Liver (tissue), 9 donors: ENCODE results near the gene CHRNA5. TPM values are rescaled to one million over a fixed set of nuclear protein-coding genes. Genes with fewer than 3 reads are reported as not detected.

Source experiments
- DNase-seq: peaks from one replicate; pipeline ENCODE4 v3.0.0-alpha.2; 2017; ENCODE audit warnings: low spot score
- H3K27ac ChIP-seq, 2 donors: one replicate each; pipeline ENCODE4 v1.7.0; 2013; ENCODE audit warnings: inconsistent platforms in 2 of 2, low read length in 2 of 2, control low read depth in 1 of 2, low read depth in 1 of 2, mild to moderate bottlenecking in 1 of 2
- H3K27me3 ChIP-seq, 4 donors: one replicate each; pipeline versions ENCODE4 v1.6.1 to v1.7.0; 2013; ENCODE audit warnings: low read length in 3 of 4, inconsistent platforms in 1 of 4, mild to moderate bottlenecking in 1 of 4, moderate library complexity in 1 of 4; ENCODE audit not compliant: control insufficient read depth in 4 of 4, insufficient read depth in 4 of 4
- H3K36me3 ChIP-seq, 4 donors: one replicate each; pipeline versions ENCODE4 v1.6.1 to v1.7.0; 2013; ENCODE audit warnings: low read length in 3 of 4, mild to moderate bottlenecking in 3 of 4, low read depth in 1 of 4, moderate library complexity in 1 of 4; ENCODE audit not compliant: control insufficient read depth in 4 of 4, insufficient read depth in 3 of 4
- H3K4me1 ChIP-seq, 4 donors: one replicate each; pipeline versions ENCODE4 v1.6.1 to v1.7.0; 2013; ENCODE audit warnings: low read length in 3 of 4, mild to moderate bottlenecking in 3 of 4, moderate library complexity in 1 of 4; ENCODE audit not compliant: control insufficient read depth in 4 of 4, insufficient read depth in 4 of 4
- H3K4me3 ChIP-seq, 3 donors: one replicate each; pipeline versions ENCODE4 v1.6.1 to v1.7.0; 2013; ENCODE audit warnings: low read length in 3 of 3, control low read depth in 1 of 3, low read depth in 1 of 3, mild to moderate bottlenecking in 1 of 3
- H3K9ac ChIP-seq, 2 donors: one replicate each; pipeline ENCODE4 v1.7.0; 2013; ENCODE audit warnings: low read length in 2 of 2, mild to moderate bottlenecking in 2 of 2, moderate library complexity in 2 of 2, control low read depth in 1 of 2, low read depth in 1 of 2
- H3K9me3 ChIP-seq, 4 donors: one replicate each; pipeline versions ENCODE4 v1.6.1 to v1.7.0; 2013; ENCODE audit warnings: low read length in 3 of 4; ENCODE audit not compliant: control insufficient read depth in 4 of 4
- ATF3 ChIP-seq: IDR thresholded peaks from 2 replicates; pipeline ENCODE4 v1.6.1; 2016; ENCODE audit warnings: antibody characterized with exemption
- CTCF ChIP-seq: fragments of 150-350 bp; IDR thresholded peaks from 2 replicates; pipeline ENCODE4 v1.5.1; 2017; ENCODE audit warnings: improper control_type of control experiment, low read depth, low read length; ENCODE audit not compliant: missing input control
- FOXA1 ChIP-seq: IDR thresholded peaks from 2 replicates; pipeline ENCODE4 v1.6.1; 2016; ENCODE audit warnings: antibody characterized with exemption
- FOXA2 ChIP-seq: IDR thresholded peaks from 2 replicates; pipeline ENCODE4 v1.6.1; 2016; ENCODE audit warnings: antibody characterized with exemption
- GABPA ChIP-seq, 2 donors: IDR thresholded peaks in 1 of 2; conservative IDR thresholded peaks in 1 of 2; 2 replicates each; pipeline ENCODE4 v1.6.1; 2016; ENCODE audit warnings: antibody characterized with exemption in 2 of 2, mild to moderate bottlenecking in 1 of 2, moderate library complexity in 1 of 2
- HNF4A ChIP-seq, 2 donors: conservative IDR thresholded peaks; 2 replicates each; pipeline ENCODE4 v1.6.1; 2016; ENCODE audit warnings: antibody characterized with exemption in 2 of 2, mild to moderate bottlenecking in 2 of 2
- HNF4G ChIP-seq: IDR thresholded peaks from 2 replicates; pipeline ENCODE4 v1.6.1; 2016; ENCODE audit warnings: antibody characterized with exemption
- JUND ChIP-seq, 2 donors: IDR thresholded peaks; 2 replicates each; pipeline ENCODE4 v1.6.1; 2016; ENCODE audit warnings: antibody characterized with exemption in 2 of 2
- MAX ChIP-seq: IDR thresholded peaks from 2 replicates; pipeline ENCODE4 v1.6.1; 2016; ENCODE audit warnings: antibody characterized with exemption
- NR2F2 ChIP-seq: IDR thresholded peaks from 2 replicates; pipeline ENCODE4 v1.6.1; 2016; ENCODE audit warnings: antibody characterized with exemption
- RAD21 ChIP-seq, 2 donors: IDR thresholded peaks; 2 replicates each; pipeline ENCODE4 v1.6.1; 2016; ENCODE audit warnings: antibody characterized with exemption in 2 of 2, mild to moderate bottlenecking in 2 of 2
- REST ChIP-seq: IDR thresholded peaks from 2 replicates; pipeline ENCODE4 v1.6.1; 2016; ENCODE audit warnings: antibody characterized with exemption, mild to moderate bottlenecking
- RXRA ChIP-seq, 2 donors: IDR thresholded peaks; 2 replicates each; pipeline ENCODE4 v1.6.1; 2017 to 2018; ENCODE audit warnings: antibody characterized with exemption in 2 of 2, mild to moderate bottlenecking in 1 of 2
- SP1 ChIP-seq: IDR thresholded peaks from 2 replicates; pipeline ENCODE4 v1.6.1; 2018; ENCODE audit warnings: antibody characterized with exemption, mild to moderate bottlenecking
- TAF1 ChIP-seq: conservative IDR thresholded peaks from 2 replicates; pipeline ENCODE4 v1.6.1; 2016; ENCODE audit warnings: antibody characterized with exemption, mild to moderate bottlenecking
- YY1 ChIP-seq: IDR thresholded peaks from 2 replicates; pipeline ENCODE4 v1.6.1; 2016; ENCODE audit warnings: antibody characterized with exemption, mild to moderate bottlenecking
- ZBTB33 ChIP-seq: IDR thresholded peaks from 2 replicates; pipeline ENCODE4 v1.6.1; 2016; ENCODE audit warnings: antibody characterized with exemption
- WGBS: extraction: QIAGEN DNeasy Blood & Tissue Kit; methylation state at CpG from one replicate; pipeline ENCODE4 v1.1.7; 2013; 5-methylcytosine and 5-hydroxymethylcytosine counted together
- polyA plus RNA-seq, 2 donors: library from polyadenylated mRNA; stranded (reverse) in 1 of 2; unstranded in 1 of 2; fragments of 200-250 nt in 1 of 2; fragments of >200 nt in 1 of 2; fragmentation: Nextera tagmentation in 1 of 2; extraction: Ambion mirVana in 1 of 2; gene quantifications; one replicate each; pipeline versions ENCODE4 v1.2.1 to v1.2.3, GENCODE V29; 2013 to 2015
- total RNA-seq, 2 donors: library from RNA; depleted of rRNA; stranded (reverse); fragments of >200 nt; gene quantifications; one replicate each; pipeline ENCODE4 v1.2.3, GENCODE V29; 2014
- donor health status: healthy.
- donor health status: healthy.
- donor health status: healthy.
- donor health status: healthy.
- donor health status: healthy.

Gene CHRNA5
- total and polyA plus RNA-seq, 4 donors = 0.17 to 0.56 (median 0.36) TPM

DNA sequence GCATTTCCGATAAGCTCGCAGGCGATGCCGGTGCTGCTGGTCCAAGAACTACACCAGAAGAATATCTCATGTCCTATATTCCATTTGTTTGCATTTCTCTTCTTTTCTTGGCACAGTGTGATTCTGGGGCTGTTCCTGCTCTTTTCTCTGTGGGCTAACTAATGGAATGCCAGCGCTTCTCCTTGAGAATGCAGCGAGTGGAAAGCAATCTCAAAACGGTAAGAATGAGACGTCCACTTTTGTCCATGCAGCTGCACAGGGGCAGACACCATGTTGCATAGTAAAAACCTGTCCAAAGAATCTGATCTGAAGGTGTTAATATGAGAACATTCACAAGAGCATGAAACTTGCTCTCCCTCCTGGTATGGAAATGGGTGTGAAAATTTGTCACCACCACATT, 62.0 kb downstream of the CHRNA5 start (continued):
- TF ChIP-seq JUND (IDR thresholded peaks at IDR 0.05) (no peak), TAF1 (no peak), YY1 (no peak), FOXA2 (no peak), FOXA1 (no peak), RXRA (IDR thresholded peaks at IDR 0.05) (no peak), RAD21 (IDR thresholded peaks at IDR 0.05) (no peak)

DNA sequence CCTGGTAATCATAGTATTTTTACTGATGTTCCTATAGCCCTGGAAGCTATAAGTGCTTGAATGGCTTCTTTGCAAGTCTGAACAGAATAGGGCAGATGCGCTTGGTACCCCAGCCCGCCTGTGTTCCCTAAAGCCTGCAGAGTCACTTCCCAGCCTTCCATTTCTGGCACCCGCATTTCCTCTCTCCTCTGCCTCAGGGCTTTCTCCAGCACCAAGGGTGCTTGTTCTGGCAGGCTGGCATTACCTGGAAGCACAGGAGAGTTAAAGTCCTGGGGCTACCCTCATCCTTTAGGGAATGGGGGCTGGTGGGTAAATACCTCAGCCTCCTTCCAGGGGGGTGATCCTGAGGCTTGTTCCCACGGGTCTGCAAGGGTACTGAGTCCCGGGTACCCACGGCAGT, 62.9 kb downstream of the CHRNA5 start:
- TF ChIP-seq TAF1 (no peak), ZBTB33 (no peak), HNF4G (no peak), HNF4A (conservative IDR thresholded peaks at IDR 0.05) (no peak), RXRA (IDR thresholded peaks at IDR 0.05) (no peak), YY1 (no peak), SP1 (no peak), NR2F2 (no peak), MAX (no peak), FOXA2 (no peak), GABPA (IDR thresholded peaks at IDR 0.05 in 1 of 2, conservative IDR thresholded peaks at IDR 0.05 in 1 of 2) (no peak), ATF3 (no peak), JUND (IDR thresholded peaks at IDR 0.05) (no peak), FOXA1 (no peak), CTCF (no peak), RAD21 (IDR thresholded peaks at IDR 0.05) (no peak), REST (no peak)
- 76% methylated on average over 6 of the region's 6 CpGs for WGBS
- Histone ChIP-seq H3K4me3 (no peak overlapping the region), H3K9me3 (peaks cover 0 to 3% (median under 1%) of the 10 kb centered on the region in 4 donors), H3K36me3 (no peaks in the 10 kb centered on the region), H3K27ac (no peak overlapping the region), H3K27me3 (peaks cover 0 to 6% (median 0%) of the 10 kb centered on the region in 4 donors), H3K9ac (no peak overlapping the region), H3K4me1 (no peaks in the 10 kb centered on the region)
- no peak for DNase-seq
